Uterus (tissue), 4 donors: ENCODE results near the gene MAP2. TPM values are rescaled to one million over a fixed set of nuclear protein-coding genes. Genes with fewer than 3 reads are reported as not detected.

Experiments used
- DNase-seq, 2 donors: peaks; one replicate each; pipeline ENCODE4 v3.0.0-alpha.2; 2019 to 2020
- H3K27ac ChIP-seq, 2 donors: fragments of 200-600 bp; sonication (generic); 1 replicate in 1 of 2; 2 replicates in 1 of 2; pipeline ENCODE4 v1.5.1; 2016 to 2018
- H3K27me3 ChIP-seq, 2 donors: fragments of 200-600 bp; sonication (generic); one replicate each; pipeline ENCODE4 v1.5.1; 2018 to 2019; ENCODE audit warnings: control low read depth in 1 of 2
- H3K36me3 ChIP-seq, 2 donors: fragments of 200-600 bp; sonication (generic); one replicate each; pipeline ENCODE4 v1.5.1; 2019; ENCODE audit warnings: control low read depth in 1 of 2
- H3K4me1 ChIP-seq, 2 donors: fragments of 200-600 bp; sonication (generic); one replicate each; pipeline ENCODE4 v1.5.1; 2018 to 2019; ENCODE audit warnings: control low read depth in 1 of 2
- H3K4me3 ChIP-seq, 2 donors: fragments of 200-600 bp; sonication (generic); 1 replicate in 1 of 2; 2 replicates in 1 of 2; pipeline ENCODE4 v1.5.1; 2018 to 2019; ENCODE audit warnings: mild to moderate bottlenecking in 1 of 2
- H3K9me3 ChIP-seq, 2 donors: fragments of 200-600 bp; sonication (generic); one replicate each; pipeline ENCODE4 v1.5.1; 2019; ENCODE audit warnings: control low read depth in 1 of 2
- CTCF ChIP-seq, 4 experiments: fragments of 200-600 bp in 2 of 4; fragments of 450-650 bp in 2 of 4; sonication (generic) in 2 of 4; IDR thresholded peaks; one replicate each; pipeline ENCODE4 v1.5.1; 2016 to 2019; ENCODE audit warnings: antibody characterized with exemption in 4 of 4, mild to moderate bottlenecking in 2 of 4, moderate library complexity in 1 of 4
- POLR2A ChIP-seq, 2 donors: fragments of 450-650 bp; IDR thresholded peaks; one replicate each; pipeline ENCODE4 v1.6.1; 2016; ENCODE audit warnings: antibody characterized with exemption in 2 of 2, mild to moderate bottlenecking in 1 of 2, moderate library complexity in 1 of 2
- intact Hi-C: fragments of 100-400 bp; cut with DNase I; formaldehyde crosslinking; loops from one replicate; pipeline ENCODE4 v1.15.1; 2023; ENCODE audit warnings: low total_unique reads
- total RNA-seq, 4 donors: library from RNA; depleted of rRNA in 3 of 4; stranded (reverse); fragments of >200 nt in 3 of 4; gene quantifications; one replicate each; pipeline versions ENCODE4 v1.1.0 to v1.2.4, GENCODE V29; 2014 to 2023
- donor health status: DM: yes; HTN: yes; CAD: no.

The MAP2 gene
- total RNA-seq, 4 donors from 2014 or later: 4.7 to 18.7 (median 7.6) TPM

GRCh38 chr2:209600341-209601171 is 176.7 kb downstream of the MAP2 start:
- Histone ChIP-seq H3K27ac (no peak overlapping the region), H3K4me1 (no peaks in the 10 kb centered on the region), H3K4me3 (no peak overlapping the region), H3K9me3 (no peaks in the 10 kb centered on the region), H3K36me3 (no peaks in the 10 kb centered on the region), H3K27me3 (no peaks in the 10 kb centered on the region)
- no peak for TF ChIP-seq CTCF (IDR thresholded peaks at IDR 0.05)
- no peak for TF ChIP-seq POLR2A (IDR thresholded peaks at IDR 0.05)
- DNase-seq: no peak
- intact Hi-C loops: no loop called here

GRCh38 chr2:209601497-209601896 is 177.7 kb downstream of the MAP2 start:
- no peak for DNase-seq
- Histone ChIP-seq H3K4me3 (no peak overlapping the region), H3K36me3 (no peaks in the 10 kb centered on the region), H3K27ac (no peak overlapping the region), H3K9me3 (no peaks in the 10 kb centered on the region), H3K27me3 (no peaks in the 10 kb centered on the region), H3K4me1 (no peaks in the 10 kb centered on the region)
- intact Hi-C loops: no loop called here
- TF ChIP-seq CTCF (IDR thresholded peaks at IDR 0.05) (no peak), POLR2A (IDR thresholded peaks at IDR 0.05) (no peak)

- Histone ChIP-seq H3K27ac (no peak overlapping the region), H3K9me3 (no peaks in the 10 kb centered on the region), H3K4me3 (no peak overlapping the region), H3K27me3 (no peaks in the 10 kb centered on the region), H3K36me3 (no peaks in the 10 kb centered on the region), H3K4me1 (no peaks in the 10 kb centered on the region)
- no peak for TF ChIP-seq CTCF (IDR thresholded peaks at IDR 0.05)
- no peak for TF ChIP-seq POLR2A (IDR thresholded peaks at IDR 0.05)
- DNase-seq: no peak
- intact Hi-C loops: no loop called here
Measured at GRCh38 chr2:209602259-209602658, 178.4 kb downstream of the MAP2 start.

- H3K36me3 ChIP-seq: no peaks in the 10 kb centered on the region
- TF ChIP-seq CTCF (IDR thresholded peaks at IDR 0.05) (no peak), POLR2A (IDR thresholded peaks at IDR 0.05) (no peak)
- no peak overlapping the region for H3K4me3 ChIP-seq
- intact Hi-C loops: no loop called here
- H3K27ac ChIP-seq: no peak overlapping the region
- no peak for DNase-seq
- H3K27me3 ChIP-seq: no peaks in the 10 kb centered on the region
- no peaks in the 10 kb centered on the region for H3K9me3 ChIP-seq
- no peaks in the 10 kb centered on the region for H3K4me1 ChIP-seq
Measured at GRCh38 chr2:209609531-209609930, 185.7 kb downstream of the MAP2 start.

DNA sequence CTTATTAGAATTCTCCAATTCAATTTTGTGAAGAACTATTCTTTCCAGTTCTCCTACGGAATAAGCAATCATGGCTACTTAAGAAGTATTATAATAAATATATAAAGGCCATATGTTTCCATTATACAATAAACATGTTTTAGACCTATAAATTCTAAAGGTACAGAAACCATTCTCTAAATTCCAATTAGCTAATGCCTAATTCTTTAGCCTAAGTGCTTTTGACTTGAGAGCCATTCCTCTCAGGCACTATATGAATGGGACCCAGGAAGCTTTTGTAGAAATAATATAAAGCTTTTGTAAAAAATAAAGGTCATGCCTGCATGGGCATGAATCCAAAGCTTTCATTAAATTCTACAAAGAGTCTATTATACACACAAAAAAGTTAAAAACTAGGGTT is 186.8 kb downstream of the MAP2 start:
- Histone ChIP-seq H3K36me3 (no peaks in the 10 kb centered on the region), H3K4me3 (no peak overlapping the region), H3K4me1 (no peaks in the 10 kb centered on the region), H3K27ac (no peak overlapping the region), H3K9me3 (no peaks in the 10 kb centered on the region), H3K27me3 (no peaks in the 10 kb centered on the region)
- TF ChIP-seq POLR2A (IDR thresholded peaks at IDR 0.05) (no peak), CTCF (IDR thresholded peaks at IDR 0.05) (no peak)
- no peak for DNase-seq
- intact Hi-C loops: no loop called here
